ENCODE measurements around the gene MYOF.
"Not testable (repeated sequence)": the region's sequence is repeated elsewhere in the genome, so short reads cannot be mapped to it uniquely, and the experiment has no call there.

MYOF gene

DNA sequence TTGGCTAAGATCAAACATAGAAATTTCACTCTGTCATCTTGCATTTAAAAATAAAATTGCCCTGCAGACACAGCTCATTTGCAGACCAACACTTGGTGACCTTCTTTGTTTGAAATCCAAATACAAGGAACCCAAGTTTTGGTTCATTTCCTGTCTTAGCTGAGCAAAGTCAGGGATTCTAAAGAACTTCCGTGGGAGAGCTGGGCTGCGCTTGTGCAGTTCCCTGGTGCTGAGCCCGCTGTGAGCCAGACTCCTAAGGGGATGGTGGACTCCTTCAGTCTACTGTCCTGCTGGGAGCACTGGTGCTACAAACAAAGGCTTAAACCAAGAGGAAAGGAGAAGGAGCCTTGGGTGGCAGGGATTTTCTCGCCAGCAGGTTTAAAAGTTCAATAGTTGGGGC is 60.0 kb downstream of the MYOF start:
- no peak for DNase-seq

DNA sequence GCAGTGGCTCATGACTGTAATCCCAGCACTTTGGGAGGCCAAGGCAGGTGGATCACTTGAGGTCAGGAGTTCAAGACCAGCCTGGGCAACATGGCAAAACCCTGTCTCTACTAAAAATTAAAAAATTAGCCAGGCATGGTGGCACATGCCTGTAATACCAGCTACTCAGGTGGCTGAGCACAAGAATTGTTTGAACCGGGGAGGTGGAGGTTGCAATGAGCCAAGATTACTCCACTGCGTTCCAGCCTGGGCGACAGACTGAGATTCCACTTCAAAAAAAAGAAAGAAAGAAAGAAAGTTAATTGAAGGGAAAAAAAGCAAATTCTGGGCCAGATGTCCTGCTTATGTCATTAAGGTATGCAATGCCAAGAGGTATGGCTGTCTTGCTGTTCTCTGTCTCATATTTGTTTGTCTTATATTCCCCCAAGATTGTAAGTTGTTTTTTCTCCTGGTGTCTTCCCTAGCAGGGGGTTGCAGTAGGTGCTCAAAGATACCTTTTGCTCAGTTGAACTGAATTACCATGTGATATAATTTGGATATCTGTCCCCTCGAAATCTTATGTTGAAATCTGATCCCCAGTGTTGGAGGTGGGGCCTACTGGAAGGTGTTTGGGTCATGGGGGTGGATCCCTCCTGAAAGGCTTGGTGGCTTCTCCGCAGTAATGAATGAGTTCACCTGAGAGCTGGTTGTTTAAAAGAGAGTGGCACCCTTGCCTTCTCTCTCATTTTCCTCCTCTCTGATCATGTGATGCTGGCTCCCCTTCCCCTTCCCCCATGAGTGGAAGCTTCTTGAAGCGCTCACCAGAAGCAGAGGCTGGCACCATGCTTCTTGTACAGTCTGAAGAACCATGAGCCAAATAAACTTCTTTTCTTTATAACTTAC is 60.9 kb downstream of the MYOF start:
- DNase-seq, result no peak

DNA sequence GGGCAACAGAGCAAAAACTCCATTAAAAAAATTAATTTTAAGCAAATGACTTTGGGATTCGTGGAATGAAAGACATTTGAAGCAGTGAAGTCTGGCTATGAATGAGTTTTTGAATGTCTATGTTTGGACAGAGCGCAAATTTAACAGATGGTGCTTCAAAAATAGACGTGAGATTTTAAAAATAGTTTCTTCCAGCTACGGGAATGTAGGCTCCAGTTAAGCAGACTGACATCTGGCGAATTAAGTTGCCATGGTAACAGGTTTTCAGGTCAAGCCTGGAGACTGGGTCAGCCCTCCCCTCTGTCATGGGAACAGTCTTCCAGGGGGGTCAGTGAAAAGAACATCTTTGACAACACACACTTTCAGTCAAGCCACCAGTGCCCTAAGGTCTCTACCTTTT is 62.0 kb downstream of the MYOF start:
- DNase-seq, result no peak

DNA sequence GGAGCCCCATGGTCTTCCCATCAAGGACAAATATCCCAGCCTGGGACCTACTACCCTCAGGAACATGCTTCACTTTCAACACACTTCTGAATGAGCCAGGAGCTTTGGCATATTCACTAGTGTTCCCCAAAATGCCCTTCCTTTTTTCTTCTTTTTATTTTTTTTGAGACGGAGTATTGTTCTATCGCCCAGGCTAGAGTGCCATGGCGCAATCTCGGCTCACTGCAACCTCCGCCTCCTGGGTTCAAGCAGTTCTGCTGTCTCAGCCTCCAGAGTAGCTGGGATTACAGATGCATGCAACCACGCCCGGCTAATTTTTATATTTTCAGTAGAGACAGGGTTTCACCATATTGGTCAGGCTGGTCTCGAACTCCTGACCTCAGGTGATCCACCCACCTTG is 63.1 kb downstream of the MYOF start:
- not testable (repeated sequence) for DNase-seq

DNA sequence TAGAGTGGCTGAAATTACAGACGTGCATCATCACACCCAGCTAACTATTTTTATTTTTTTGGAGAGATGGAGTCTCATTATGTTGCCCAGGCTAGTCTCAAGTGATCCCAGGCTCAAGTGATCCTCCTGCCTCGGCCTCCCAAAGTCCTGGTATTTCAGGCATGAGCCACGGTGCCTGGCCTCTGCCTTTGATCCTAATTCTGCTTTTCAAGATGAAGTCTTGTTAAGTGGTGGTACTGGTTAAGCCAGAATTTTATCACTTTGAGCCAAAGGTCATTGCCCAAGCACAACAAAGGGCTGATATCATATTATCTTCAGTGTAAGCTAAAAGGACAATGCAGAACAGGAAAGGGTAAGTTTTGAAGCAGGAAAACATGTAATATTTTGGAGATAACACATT is 64.2 kb downstream of the MYOF start:
- DNase-seq, result no peak

DNA sequence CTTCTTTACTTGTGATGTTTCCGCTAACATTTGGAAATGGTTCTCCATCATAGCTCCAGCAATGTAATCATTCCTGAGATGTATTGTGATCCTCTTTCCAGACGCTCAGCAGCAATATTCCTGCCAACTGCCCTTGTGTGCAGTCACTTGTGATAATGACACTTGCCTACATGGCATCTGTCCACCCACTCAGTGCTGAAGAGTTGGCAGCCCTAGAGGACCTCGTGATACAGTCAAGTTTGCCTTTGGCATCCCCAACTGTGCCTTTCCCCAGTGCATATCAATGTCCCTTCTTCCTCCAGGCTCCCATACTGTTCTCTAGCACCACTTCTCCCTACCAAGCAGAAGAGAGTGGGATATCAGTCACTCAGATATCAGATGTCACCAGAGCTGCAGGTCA is 64.9 kb downstream of the MYOF start:
- DNase-seq, result no peak

DNA sequence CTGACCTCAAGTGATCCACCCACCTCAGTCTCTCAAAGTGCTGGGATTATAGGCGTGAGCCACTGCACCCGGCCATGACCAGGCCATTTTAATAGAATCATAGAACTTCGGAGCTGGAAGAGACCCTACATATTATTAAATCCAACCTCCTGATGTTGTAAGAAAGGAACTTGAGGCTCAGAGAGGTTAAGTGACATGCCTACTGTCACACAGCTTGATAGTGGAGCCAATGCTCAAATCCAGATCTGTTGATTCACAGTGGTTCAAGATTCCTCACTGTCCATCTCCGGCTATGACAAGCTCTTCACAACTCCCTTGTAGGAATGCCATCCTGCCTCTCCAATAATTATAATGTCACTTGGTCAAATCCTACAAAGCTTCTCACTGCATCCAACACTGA is 65.3 kb downstream of the MYOF start:
- no peak for DNase-seq

DNA sequence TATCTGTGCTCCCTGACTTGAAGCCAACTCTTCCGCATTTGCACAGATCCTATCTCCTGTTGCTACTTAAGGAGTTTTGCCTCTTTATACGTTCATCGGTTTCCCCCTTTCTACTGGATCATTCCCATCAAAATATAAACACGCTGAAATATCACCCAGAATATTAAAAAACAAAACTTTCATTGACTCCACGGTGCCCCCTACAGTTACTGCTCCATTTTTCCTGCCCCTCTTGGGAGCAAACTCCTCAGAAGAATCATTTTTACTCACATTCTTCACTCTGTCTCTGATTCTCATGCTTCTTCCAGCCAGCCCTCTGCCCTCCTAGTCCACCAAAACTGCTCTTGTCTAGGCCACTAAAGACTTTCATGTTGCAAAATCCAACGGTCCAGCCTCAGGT is 66.4 kb downstream of the MYOF start:
- DNase-seq, result no peak

DNA sequence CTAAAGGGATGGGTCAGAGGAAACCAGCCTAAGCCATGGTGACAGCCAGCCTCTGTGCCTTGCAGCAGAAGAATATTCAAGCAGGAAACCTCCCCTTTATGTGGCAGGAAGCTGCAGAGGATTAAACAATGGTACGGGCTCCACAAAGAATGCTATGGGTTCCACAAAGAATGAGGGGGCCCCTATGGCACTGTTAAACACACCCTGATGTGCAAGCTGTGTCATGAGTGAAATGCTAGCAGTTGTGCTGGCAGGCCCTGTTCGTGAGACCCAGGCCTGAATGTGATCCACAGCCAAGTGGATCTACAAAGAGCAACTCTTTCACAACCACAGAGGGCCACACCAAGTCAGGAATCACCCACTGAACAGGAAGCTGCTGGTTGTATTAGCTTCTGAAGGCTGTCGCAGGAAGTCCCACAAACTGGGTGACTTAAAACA is 68.9 kb downstream of the MYOF start:
- DNase-seq, result no peak

DNA sequence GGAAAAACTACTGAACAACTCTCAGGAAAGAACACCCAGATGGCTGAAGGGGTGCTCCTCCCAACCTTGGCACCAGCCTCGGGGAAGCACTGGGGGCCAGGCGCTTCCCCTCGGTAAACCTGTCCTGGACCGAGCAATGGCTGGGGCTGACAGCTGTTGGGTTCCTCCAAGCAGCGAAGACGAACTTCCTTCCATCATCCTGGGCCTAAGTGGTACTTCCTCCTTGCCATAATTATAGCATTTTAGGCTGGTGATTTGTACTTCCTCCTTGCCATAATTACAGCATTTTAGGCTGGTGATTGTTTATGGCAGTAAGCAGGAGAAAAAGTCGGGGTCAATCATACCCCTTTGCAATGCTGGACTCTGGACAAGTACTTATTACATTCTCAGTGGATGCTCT is 69.3 kb downstream of the MYOF start:
- no peak for DNase-seq

DNA sequence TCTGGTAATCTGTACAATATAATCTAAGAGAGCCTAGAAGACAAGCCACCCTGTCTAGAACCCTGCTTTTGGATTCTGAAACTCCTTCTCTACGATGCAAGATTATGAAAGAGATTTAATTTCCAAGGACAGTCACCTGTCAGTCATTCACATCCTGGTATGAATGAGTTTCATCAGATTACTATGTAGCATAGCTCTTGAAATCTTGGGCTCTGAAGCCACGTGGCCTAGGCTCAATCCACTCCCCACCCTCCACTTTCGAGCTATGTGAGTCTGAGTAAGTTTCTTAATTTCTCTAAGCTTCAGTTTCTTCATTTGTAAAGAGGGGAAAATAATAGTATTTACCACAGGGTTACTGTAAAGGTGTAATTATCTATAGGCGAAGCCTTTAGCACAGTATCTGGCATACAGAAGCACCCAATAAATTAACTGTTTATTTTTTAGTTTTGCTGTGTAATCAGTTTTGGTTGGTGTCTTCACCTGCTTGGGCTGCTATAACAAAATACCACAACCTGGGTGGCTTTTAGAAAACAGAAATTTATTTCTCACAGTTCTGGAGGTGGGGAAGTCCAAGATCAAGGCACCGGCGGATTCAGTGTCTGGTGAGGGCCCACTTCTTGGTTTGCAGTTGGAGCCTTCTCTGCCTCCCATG is 71.3 kb downstream of the MYOF start:
- DNase-seq, result no peak

DNA sequence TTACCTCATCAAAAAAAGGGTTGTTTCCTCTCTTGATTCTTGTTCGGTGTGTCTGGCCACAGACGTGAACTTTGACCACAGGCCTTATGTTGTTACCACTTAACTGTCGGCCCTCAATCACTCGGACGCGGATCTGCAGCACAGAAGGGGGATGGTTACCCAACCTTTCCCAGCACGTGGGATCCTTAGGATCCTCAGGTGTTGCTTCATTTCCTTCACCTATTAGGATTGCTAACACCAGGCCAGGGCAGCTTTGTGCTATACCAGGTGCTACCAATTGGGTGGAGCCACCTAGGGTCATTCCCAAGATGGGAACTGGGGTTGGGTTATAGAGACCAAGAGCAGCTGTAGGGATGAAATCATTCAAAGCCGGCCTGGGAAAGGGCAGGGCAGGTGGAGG is 73.4 kb downstream of the MYOF start:
- no peak for DNase-seq

DNA sequence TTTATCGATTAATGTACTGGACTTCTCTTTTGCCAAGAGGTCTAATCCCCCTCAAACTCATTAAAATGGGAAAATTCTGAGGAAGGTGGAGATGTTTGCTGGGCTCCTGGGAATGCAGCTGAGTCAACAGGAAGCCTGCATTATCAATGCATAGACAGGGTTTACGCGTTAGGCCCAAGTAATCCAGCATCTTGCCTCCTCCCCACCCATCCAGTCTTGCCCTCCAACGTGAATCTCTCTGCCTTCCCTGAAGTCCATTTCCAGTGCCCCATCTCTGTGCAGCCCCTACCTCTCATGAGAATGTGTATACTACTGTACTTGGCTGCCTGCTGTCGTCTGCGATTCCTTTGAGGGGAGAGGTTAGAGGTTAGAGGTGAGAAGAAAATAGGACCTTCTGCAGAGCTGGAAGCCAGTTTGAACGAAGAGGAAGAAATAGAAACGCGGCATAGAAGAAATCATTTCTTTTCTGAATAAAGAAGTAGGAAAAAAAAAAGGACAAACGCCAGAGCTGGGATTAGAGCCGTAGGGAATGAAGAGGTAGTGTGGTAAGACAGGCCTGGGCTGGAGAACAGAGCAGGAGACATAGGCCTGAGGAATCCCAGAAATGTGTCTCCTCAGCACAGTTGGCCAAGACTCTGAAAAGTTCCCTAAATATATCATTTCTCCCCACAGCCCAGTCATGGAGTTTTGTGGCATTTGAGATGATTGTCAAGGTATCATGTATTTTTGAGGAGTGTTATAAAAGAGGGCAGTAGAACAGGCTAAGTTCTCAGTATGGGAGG is 75.6 kb downstream of the MYOF start:
- DNase-seq, result no peak

DNA sequence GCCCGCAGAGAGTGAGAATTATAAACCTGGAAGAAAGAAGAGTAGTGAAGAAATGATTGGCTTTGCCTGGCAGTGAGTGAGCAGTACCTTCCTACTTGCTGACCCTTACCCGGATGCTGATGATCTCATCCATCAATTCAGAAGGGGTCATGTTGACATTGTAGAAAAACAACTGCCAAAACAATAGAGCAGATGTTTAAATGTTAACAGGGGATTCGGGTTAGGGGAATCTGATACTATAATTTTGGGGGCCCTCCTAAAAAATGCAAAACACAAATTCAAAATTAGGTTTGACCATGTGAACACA is 78.1 kb downstream of the MYOF start:
- no peak for DNase-seq

DNA sequence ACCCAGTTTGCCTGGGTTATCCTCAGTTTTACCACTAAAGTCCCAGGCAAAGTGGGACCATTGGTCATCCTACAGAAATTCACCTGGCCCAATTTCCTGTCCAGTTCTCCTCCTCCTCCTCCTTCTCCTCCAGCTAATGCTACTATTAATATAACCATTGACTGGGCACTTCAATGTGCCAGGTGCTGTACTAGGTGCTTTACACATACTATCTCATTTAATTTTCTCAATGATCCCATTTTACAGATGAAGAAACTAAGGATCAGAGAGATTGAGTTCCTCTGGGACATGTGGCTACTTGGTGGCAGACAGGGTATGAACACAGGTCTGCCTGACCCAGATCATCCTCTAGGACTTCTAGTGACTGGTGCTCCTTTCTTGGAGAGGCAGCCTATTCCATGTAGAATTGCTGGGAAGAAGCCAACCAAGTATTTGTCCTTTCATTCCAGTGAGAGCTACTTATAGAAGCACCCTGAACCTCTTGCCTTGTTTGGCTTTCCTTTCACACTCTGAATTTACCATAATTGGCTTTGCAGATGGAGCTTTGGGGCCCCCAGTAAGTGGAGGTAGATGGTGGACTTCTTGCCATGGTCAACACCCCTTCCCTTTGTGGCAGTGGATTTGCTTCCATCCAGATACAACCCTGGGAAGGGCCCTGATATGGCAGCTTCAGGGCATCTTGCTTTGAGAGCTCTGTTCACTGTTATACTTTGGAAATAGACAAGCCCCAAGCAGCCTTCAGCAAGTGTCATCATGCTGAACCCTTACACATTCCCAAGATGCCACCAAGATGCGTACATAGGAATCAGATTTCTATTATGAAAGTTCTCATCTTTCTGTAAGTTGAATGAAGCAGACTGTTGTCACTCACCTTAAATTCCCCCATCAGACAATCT is 78.7 kb downstream of the MYOF start:
- no peak for DNase-seq

DNA sequence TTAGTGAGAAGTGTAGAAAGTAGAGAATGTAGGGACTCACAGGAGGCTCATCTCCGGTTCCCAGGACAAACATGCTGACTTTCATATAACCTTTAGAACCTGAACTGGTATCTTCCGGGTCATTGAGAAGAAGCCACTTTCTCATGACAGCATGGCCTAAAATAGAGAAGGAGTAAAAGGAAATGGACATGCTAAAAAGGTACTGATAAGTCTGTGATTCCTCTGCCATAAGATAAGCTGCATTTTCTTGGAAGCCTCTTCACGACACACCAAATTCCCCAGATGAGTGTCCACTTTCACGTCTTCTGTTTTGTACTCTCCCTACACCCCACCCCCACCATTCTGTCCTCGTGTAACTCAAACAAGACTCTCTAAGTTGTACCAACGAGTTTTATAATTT is 79.9 kb downstream of the MYOF start:
- no peak for DNase-seq

DNA sequence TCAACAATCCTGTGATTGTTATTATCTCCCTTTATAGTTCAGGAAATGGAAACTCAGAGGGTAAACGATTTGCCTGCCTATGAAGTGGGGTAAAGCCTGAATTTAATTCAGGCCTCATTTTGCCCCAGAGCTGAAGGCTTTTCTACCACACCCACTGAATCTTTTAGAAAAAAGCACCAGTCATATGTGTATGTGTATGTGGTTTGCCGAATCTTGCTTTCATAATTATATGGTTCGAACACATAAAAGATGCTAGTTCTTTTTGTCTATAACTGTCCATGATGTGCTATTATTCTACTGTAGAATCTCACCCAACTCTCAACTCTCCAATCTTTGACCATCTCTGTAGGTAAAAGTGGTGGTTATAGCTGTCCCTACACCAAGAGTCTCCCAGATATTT is 83.6 kb downstream of the MYOF start:
- DNase-seq, result no peak

DNA sequence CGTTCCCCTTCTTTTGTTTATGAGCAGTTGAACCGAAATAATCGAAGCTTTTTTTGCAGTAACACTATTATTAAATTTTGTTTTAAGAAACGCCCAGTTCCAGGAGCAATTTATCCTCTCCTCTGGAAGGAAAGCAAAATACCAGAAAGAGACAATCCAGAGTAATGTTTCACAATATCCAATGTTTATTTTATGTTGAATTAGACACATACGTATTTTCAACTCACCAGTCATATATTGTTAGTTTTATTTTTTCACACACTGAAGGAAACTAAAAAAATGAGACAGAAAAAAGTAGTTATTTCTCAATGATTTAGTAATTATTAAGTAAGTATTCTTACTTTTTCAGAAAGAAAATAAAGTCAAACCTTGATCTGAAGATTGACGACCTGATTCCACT is 85.1 kb downstream of the MYOF start:
- no peak for DNase-seq

DNA sequence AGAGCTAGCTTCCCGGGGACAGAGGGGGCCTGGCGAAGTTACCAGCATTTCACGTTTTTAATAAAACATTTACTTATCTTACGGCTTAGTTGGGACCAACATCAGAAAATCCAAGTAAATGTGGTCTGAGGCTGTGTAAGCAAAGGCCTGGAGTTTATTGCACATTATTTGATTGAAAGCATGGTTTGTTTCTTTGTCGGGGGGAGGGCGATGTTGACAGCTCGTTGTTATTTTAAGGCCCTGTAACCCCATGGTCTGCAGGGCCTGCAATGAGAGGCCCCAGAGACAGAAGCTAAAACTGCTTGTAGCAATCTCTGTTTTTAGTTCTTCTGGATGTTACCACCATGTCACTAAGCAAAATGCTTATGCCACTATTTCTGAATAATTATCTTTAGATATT is 88.9 kb downstream of the MYOF start:
- DNase-seq, result no peak

DNA sequence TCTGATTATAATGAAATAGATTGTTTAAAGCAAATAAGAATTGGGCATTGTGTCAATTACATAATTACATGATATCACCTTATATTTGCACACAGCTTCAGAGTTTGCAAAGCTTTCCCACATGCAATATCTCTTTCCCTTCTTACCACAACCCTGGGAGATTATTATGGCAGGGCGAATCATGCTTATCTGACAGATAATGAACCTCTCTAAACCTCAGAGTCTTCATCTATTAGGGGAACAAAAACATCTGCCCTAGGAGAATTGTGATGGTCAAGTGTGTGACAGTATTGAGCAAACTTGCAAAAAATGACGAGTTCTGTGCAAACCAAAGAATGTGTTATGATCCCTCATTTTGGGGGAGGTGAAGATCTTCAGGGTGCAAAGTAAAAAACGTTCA is 90.0 kb downstream of the MYOF start:
- no peak for DNase-seq

DNA sequence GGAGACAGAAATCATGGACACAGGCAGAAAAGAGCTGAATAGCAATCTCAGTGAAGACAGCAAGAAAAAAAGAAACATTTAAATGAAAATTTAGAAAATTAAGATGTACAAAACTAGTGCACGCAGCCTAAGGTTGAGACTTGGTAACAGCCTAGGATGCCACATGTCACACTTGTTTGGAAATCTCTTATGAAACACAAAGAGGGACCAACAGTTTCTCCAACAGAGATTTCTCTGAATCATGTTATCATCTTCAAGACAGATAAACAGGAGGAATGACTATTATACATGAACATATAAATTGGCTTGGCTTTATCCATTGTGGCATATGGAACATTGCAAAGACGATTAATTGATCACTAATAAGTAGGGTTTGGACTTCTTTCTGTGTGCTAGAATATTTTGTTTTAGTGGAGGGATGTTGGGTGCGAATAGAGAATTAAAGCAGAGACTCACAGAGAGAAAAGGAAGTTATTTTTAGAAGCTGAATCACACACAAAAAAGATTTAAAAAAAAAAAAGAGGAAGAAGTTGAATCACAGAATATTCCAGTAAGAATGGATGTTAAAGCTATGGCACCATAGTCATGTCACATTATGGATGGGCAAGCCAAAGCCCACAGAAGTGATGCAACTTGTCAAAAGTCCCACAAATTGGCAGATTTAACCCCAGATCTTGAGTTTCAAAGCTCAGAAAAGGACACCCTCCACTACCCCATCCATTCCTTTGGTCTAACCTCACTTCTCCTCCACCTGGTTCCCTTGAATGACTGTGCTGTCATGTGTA is 91.6 kb downstream of the MYOF start:
- no peak for DNase-seq
